ENCODE data around the gene UGT2A3.
"Not testable (repeated sequence)": the region's sequence is repeated elsewhere in the genome, so short reads cannot be mapped to it uniquely, and the experiment has no call there.

DNA sequence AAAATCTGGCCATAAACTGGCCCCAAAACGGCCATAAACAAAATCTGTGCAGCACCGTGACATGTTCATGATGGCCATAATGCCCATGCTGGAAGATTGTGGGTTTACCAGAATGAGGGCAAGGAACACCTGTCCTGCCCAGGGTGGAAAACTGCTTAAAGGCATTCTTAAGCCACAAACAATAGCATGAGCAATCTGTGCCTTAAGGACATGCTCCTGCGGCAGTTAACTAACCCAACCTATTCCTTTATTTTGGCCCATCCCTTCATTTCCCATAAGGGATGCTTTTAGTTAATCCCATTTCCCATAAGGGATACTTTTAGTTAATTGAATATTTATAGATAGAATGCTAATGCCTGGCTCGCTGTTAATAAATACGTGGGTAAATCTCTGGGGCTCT lies 29.4 kb downstream of the UGT2A3 start:
- not testable (repeated sequence) for TF ChIP-seq POLR2A, POLR2AphosphoS5 (IDR thresholded peaks at IDR 0.05)
- TF ChIP-seq, protein P1, sequence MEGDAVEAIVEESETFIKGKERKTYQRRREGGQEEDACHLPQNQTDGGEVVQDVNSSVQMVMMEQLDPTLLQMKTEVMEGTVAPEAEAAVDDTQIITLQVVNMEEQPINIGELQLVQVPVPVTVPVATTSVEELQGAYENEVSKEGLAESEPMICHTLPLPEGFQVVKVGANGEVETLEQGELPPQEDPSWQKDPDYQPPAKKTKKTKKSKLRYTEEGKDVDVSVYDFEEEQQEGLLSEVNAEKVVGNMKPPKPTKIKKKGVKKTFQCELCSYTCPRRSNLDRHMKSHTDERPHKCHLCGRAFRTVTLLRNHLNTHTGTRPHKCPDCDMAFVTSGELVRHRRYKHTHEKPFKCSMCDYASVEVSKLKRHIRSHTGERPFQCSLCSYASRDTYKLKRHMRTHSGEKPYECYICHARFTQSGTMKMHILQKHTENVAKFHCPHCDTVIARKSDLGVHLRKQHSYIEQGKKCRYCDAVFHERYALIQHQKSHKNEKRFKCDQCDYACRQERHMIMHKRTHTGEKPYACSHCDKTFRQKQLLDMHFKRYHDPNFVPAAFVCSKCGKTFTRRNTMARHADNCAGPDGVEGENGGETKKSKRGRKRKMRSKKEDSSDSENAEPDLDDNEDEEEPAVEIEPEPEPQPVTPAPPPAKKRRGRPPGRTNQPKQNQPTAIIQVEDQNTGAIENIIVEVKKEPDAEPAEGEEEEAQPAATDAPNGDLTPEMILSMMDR (IDR thresholded peaks at IDR 0.05), result not testable (repeated sequence)
